Gastroesophageal sphincter (tissue), 4 donors: ENCODE data around the gene HEPN1. TPM values are rescaled to one million over a fixed set of nuclear protein-coding genes. Genes with fewer than 3 reads are reported as not detected.

Experiments
- ATAC-seq: fragments of 150-250 bp; one replicate; pipeline ENCODE4 v1.9.1; 2016; ENCODE audit warnings: mild to moderate bottlenecking, moderate library complexity
- H3K27ac ChIP-seq, 4 donors: fragments of 200-600 bp; sonication (generic) in 3 of 4; 1 replicate in 3 of 4; 2 replicates in 1 of 4; pipeline ENCODE4 v1.5.1; 2016 to 2019
- H3K27me3 ChIP-seq: fragments of 200-600 bp; sonication (generic); one replicate; pipeline ENCODE4 v1.5.1; 2019
- H3K36me3 ChIP-seq, 2 donors: fragments of 200-600 bp; sonication (generic); one replicate each; pipeline ENCODE4 v1.5.1; 2019; ENCODE audit warnings: control low read depth in 1 of 2
- H3K4me1 ChIP-seq, 3 donors: fragments of 200-600 bp; sonication (generic); 1 replicate in 2 of 3; 2 replicates in 1 of 3; pipeline ENCODE4 v1.5.1; 2016 to 2019; ENCODE audit warnings: control low read depth in 2 of 3
- H3K4me3 ChIP-seq, 2 donors: fragments of 200-600 bp; sonication (generic); one replicate each; pipeline ENCODE4 v1.5.1; 2019; ENCODE audit warnings: mild to moderate bottlenecking in 1 of 2, moderate library complexity in 1 of 2
- H3K9me3 ChIP-seq, 3 donors: fragments of 200-600 bp; sonication (generic); one replicate each; pipeline ENCODE4 v1.5.1; 2017 to 2019; ENCODE audit warnings: control low read depth in 2 of 3
- CTCF ChIP-seq, 4 experiments: fragments of 200-600 bp in 2 of 4; fragments of 450-650 bp in 2 of 4; sonication (generic) in 1 of 4; IDR thresholded peaks; one replicate each; pipeline ENCODE4 v1.5.1; 2017 to 2019; ENCODE audit warnings: antibody characterized with exemption in 4 of 4, mild to moderate bottlenecking in 2 of 4, moderate library complexity in 2 of 4
- EP300 ChIP-seq: sonication (generic); formaldehyde crosslinking; IDR thresholded peaks from one replicate; pipeline ENCODE4 v1.6.1; 2017; ENCODE audit warnings: antibody characterized with exemption, mild to moderate bottlenecking
- POLR2A ChIP-seq, 2 donors: fragments of 450-650 bp; IDR thresholded peaks; one replicate each; pipeline ENCODE4 v1.6.1; 2017; ENCODE audit warnings: antibody characterized with exemption in 2 of 2, mild to moderate bottlenecking in 2 of 2, moderate library complexity in 1 of 2
- POLR2AphosphoS5 ChIP-seq: sonication (generic); formaldehyde crosslinking; IDR thresholded peaks from one replicate; pipeline ENCODE4 v1.6.1; 2017; ENCODE audit warnings: antibody characterized with exemption
- WGBS, 2 donors: methylation state at CpG; one replicate each; pipeline ENCODE4 v1.1.5; 2018; ENCODE audit warnings: low coverage in 1 of 2; 5-methylcytosine and 5-hydroxymethylcytosine counted together
- total RNA-seq, 4 donors: library from RNA; depleted of rRNA; stranded (reverse); fragments of >200 nt; gene quantifications; one replicate each; pipeline ENCODE4 v1.1.0, GENCODE V29; 2016

Gene HEPN1
- total RNA-seq, 4 donors from 2014 or later = 0.67 TPM; not detected in 3

- Histone ChIP-seq H3K36me3 (no peaks in the 10 kb centered on the region), H3K9me3 (no peaks in the 10 kb centered on the region), H3K27ac (no peak overlapping the region), H3K27me3 (peaks cover 72% of the 10 kb centered on the region), H3K4me1 (peaks cover 0 to 38% (median 12%) of the 10 kb centered on the region in 3 donors), H3K4me3 (no peak overlapping the region)
- no peak for TF ChIP-seq POLR2A (IDR thresholded peaks at IDR 0.05)
- no peak for TF ChIP-seq CTCF (IDR thresholded peaks at IDR 0.05)
- no peak for TF ChIP-seq POLR2AphosphoS5
- TF ChIP-seq EP300 = no peak
- 0 to 5% methylated on average over 2 to 4 of the region's 9 CpGs for WGBS, 2 donors
- ATAC-seq = no peak
Observed at GRCh38 chr11:124872741-124873140, 46.3 kb upstream of the HEPN1 start.

- no peak overlapping the region for H3K27ac ChIP-seq
- peaks cover 0 to 34% (median 7%) of the 10 kb centered on the region in 3 donors for H3K4me1 ChIP-seq
- H3K27me3 ChIP-seq = peaks cover 60% of the 10 kb centered on the region
- no peak overlapping the region for H3K4me3 ChIP-seq
- no peaks in the 10 kb centered on the region for H3K9me3 ChIP-seq
- WGBS, 2 donors = 67 to 90% methylated on average over 1 to 2 of the region's 8 CpGs
- TF ChIP-seq POLR2A (IDR thresholded peaks at IDR 0.05) = no peak
- no peak for TF ChIP-seq CTCF (IDR thresholded peaks at IDR 0.05)
- no peak for TF ChIP-seq EP300
- TF ChIP-seq POLR2AphosphoS5 = no peak
- ATAC-seq = no peak
- H3K36me3 ChIP-seq = no peaks in the 10 kb centered on the region
Observed at GRCh38 chr11:124873951-124874350, 45.1 kb upstream of the HEPN1 start.

- peaks cover 0 to 29% (median 3%) of the 10 kb centered on the region in 3 donors for H3K4me1 ChIP-seq
- 100% methylated on average over 1 of the region's 7 CpGs for WGBS, 2 donors
- no peak for TF ChIP-seq EP300
- no peak for TF ChIP-seq POLR2A (IDR thresholded peaks at IDR 0.05)
- TF ChIP-seq CTCF (IDR thresholded peaks at IDR 0.05) = no peak
- TF ChIP-seq POLR2AphosphoS5 = no peak
Observed at GRCh38 chr11:124874571-124875255, 44.3 kb upstream of the HEPN1 start.

GRCh38 chr11:124875401-124875800, 43.6 kb upstream of the HEPN1 start:
- no peak for ATAC-seq
- TF ChIP-seq EP300 (no peak), CTCF (IDR thresholded peaks at IDR 0.05) (no peak), POLR2AphosphoS5 (no peak), POLR2A (IDR thresholded peaks at IDR 0.05) (no peak)
- 29% methylated on average over 1 of the region's 3 CpGs; no CpG with 5 or more reads in 1 of the 2 donors for WGBS, 2 donors
- peaks cover 46% of the 10 kb centered on the region for H3K27me3 ChIP-seq
- no peak overlapping the region for H3K27ac ChIP-seq
- H3K9me3 ChIP-seq = no peaks in the 10 kb centered on the region
- peaks cover 0 to 29% (median 3%) of the 10 kb centered on the region in 3 donors for H3K4me1 ChIP-seq
- no peaks in the 10 kb centered on the region for H3K36me3 ChIP-seq
- H3K4me3 ChIP-seq = peak overlapping the region in 1 of 2 donors; percentile 67

More at GRCh38 chr11:124874571-124875255, 44.3 kb upstream of the HEPN1 start:
- Histone ChIP-seq H3K9me3 (no peaks in the 10 kb centered on the region), H3K27ac (no peak overlapping the region), H3K27me3 (peaks cover 53% of the 10 kb centered on the region), H3K36me3 (no peaks in the 10 kb centered on the region), H3K4me3 (no peak overlapping the region)
- no peak for ATAC-seq
